Measurements from ENCODE around the gene IGFN1. TPM values are rescaled to one million over a fixed set of nuclear protein-coding genes. Genes with fewer than 3 reads are reported as not detected.

The IGFN1 gene
- polyA plus RNA-seq, 4 donors: 0.31 to 0.87 (median 0.52) TPM

Other genes with a start within 250 kb of the IGFN1 start
- 1 to 10 TPM; 2.2 to 3.0 (median 2.4) TPM for gene KIF21B, start 167.1 kb upstream of the IGFN1 start, polyA plus RNA-seq (ENCODE audit: insufficient read length in 4 of 4)
- under 1 TPM; 0.37 to 0.51 (median 0.45) TPM for gene CACNA1S, start 78.4 kb upstream of the IGFN1 start, polyA plus RNA-seq (ENCODE audit: insufficient read length in 4 of 4)
- under 1 TPM in 2 of 4 donors, not detected in 2; 0.07 to 0.31 TPM for gene ASCL5, start 63.6 kb upstream of the IGFN1 start, polyA plus RNA-seq (ENCODE audit: insufficient read length in 4 of 4)
- 100 to 1,000 TPM; 144 to 179 (median 151) TPM for gene TMEM9, start 36.4 kb upstream of the IGFN1 start, polyA plus RNA-seq (ENCODE audit: insufficient read length in 4 of 4)
- gene PKP1, start 92.7 kb downstream of the IGFN1 start, polyA plus RNA-seq (ENCODE audit: insufficient read length in 4 of 4): under 1 TPM; 0.06 to 0.67 (median 0.28) TPM
- gene TNNT2, start 186.9 kb downstream of the IGFN1 start, polyA plus RNA-seq (ENCODE audit: insufficient read length in 4 of 4): 10 to 100 TPM; 58.6 to 74.7 (median 59.0) TPM
- gene LAD1, start 208.5 kb downstream of the IGFN1 start, polyA plus RNA-seq (ENCODE audit: insufficient read length in 4 of 4): 10 to 100 TPM; 26.8 to 36.9 (median 31.5) TPM
- gene TNNI1, start 230.9 kb downstream of the IGFN1 start, polyA plus RNA-seq (ENCODE audit: insufficient read length in 4 of 4): 10 to 100 TPM; 46.1 to 70.2 (median 62.8) TPM